Endodermal cell (in vitro differentiated cells): ENCODE measurements around the gene CYYR1. TPM values are rescaled to one million over a fixed set of nuclear protein-coding genes. Genes with fewer than 3 reads are reported as not detected.

Experiments
- DNase-seq: peaks from one replicate; pipeline ENCODE4 v3.0.0-alpha.2; 2017
- H3K27ac ChIP-seq: 2 replicates; pipeline ENCODE4 v1.5.1; 2013; ENCODE audit warnings: mild to moderate bottlenecking, low read depth, low read length, moderate library complexity
- H3K27me3 ChIP-seq: 2 replicates; pipeline ENCODE4 v1.6.1; 2013; ENCODE audit warnings: mild to moderate bottlenecking, low read length, moderate library complexity; ENCODE audit not compliant: insufficient read depth, control insufficient read depth, poor library complexity, severe bottlenecking
- H3K36me3 ChIP-seq: 2 replicates; pipeline ENCODE4 v1.7.0; 2013; ENCODE audit warnings: mild to moderate bottlenecking, low read length, moderate library complexity; ENCODE audit not compliant: control insufficient read depth, insufficient read depth
- H3K4me1 ChIP-seq: one replicate; pipeline ENCODE4 v1.7.0; 2013; ENCODE audit warnings: low read length; ENCODE audit not compliant: control insufficient read depth, insufficient read depth
- H3K4me3 ChIP-seq: 2 replicates; pipeline ENCODE4 v1.5.1; 2013; ENCODE audit warnings: mild to moderate bottlenecking, low read length, moderate library complexity
- H3K9ac ChIP-seq: 2 replicates; pipeline ENCODE4 v1.6.1; 2013; ENCODE audit warnings: mild to moderate bottlenecking, low read length, moderate library complexity; ENCODE audit not compliant: poor library complexity, severe bottlenecking; ENCODE audit errors: extremely low read depth
- H3K9me3 ChIP-seq: 2 replicates; pipeline ENCODE4 v1.6.1; 2013; ENCODE audit warnings: mild to moderate bottlenecking, low read length, moderate library complexity; ENCODE audit not compliant: control insufficient read depth
- H3K27ac Mint-ChIP-seq: 2 replicates; pipeline ENCODE4 v1.8.0; 2020; ENCODE audit warnings: mixed read lengths
- H3K27me3 Mint-ChIP-seq: 2 replicates; pipeline ENCODE4 v1.8.0; 2021; ENCODE audit warnings: mild to moderate bottlenecking, mixed read lengths; ENCODE audit not compliant: insufficient read depth
- H3K36me3 Mint-ChIP-seq: 2 replicates; pipeline ENCODE4 v1.8.0; 2020; ENCODE audit warnings: low read depth, mixed read lengths
- H3K4me1 Mint-ChIP-seq: 2 replicates; pipeline ENCODE4 v1.8.0; 2020; ENCODE audit warnings: mixed read lengths
- H3K4me3 Mint-ChIP-seq: 2 replicates; pipeline ENCODE4 v1.8.0; 2020; ENCODE audit warnings: mild to moderate bottlenecking, moderate library complexity, mixed read lengths
- H3K9me3 Mint-ChIP-seq: 2 replicates; pipeline ENCODE4 v1.8.0; 2020; ENCODE audit warnings: mild to moderate bottlenecking, mixed read lengths
- WGBS, 2 experiments: methylation state at CpG; one replicate each; pipeline versions ENCODE4 v1.1.5 to v1.1.7; 2013; ENCODE audit warnings: missing lambda C conversion rate in 2 of 2, mixed read lengths in 1 of 2; ENCODE audit not compliant: insufficient coverage in 1 of 2, insufficient read length in 1 of 2; 5-methylcytosine and 5-hydroxymethylcytosine counted together
- long read RNA-seq, 4 experiments: library from polyadenylated mRNA in 2 of 4; library from RNA in 1 of 4; library from capped mRNA in 1 of 4; stranded (forward) in 3 of 4; unstranded in 1 of 4; transcript quantifications; one replicate each; pipeline ENCODE4 v2.0.0, GENCODE V29; 2020 to 2021; ENCODE audit warnings: inconsistent platforms in 1 of 4
- polyA plus RNA-seq, 2 experiments: library from polyadenylated mRNA; stranded (reverse); fragments of 50-300 nt; gene quantifications; one replicate each; pipeline ENCODE4 v1.2.3, GENCODE V29; 2013
- total RNA-seq, 2 donors: library from RNA; stranded (reverse); fragmentation: NEBNext Ultra II Directional in 1 of 2; extraction: Animal tissue kit (Norgen Biotek cat#: 25700) in 1 of 2; gene quantifications; 2 replicates in 1 of 2; 3 replicates in 1 of 2; pipeline ENCODE4 v1.2.1, GENCODE V29; 2021
- TF ChIP-seq, protein P1 (sequence below): fragments of 200-600 bp; sonication (generic); conservative IDR thresholded peaks from 2 replicates; pipeline ENCODE4 v1.5.0; 2021; ENCODE audit warnings: antibody characterized with exemption, mild to moderate bottlenecking

The CYYR1 gene
- total RNA-seq: 10 to 100 TPM; 16.8 to 16.9 TPM
- polyA plus RNA-seq (2013, experiment 1 of 2): 28.8 TPM
- polyA plus RNA-seq (2013, experiment 2 of 2): 28.8 TPM
- long read RNA-seq, experiment 1, transcript CYYR1-201 (4 exons, 3,101 nt): major isoform, 10 of 18 reads
- long read RNA-seq, experiment 1, partial matches to known transcripts: 1 of 18 reads
- long read RNA-seq, experiment 1, other reads (novel, unspliced or antisense): 7 of 18 reads
- long read RNA-seq, experiment 2, transcript CYYR1-201 (4 exons, 3,101 nt): major isoform, 35 of 57 reads
- long read RNA-seq, experiment 2, partial matches to known transcripts: 1 of 57 reads
- long read RNA-seq, experiment 2, other reads (novel, unspliced or antisense): 20 of 57 reads
- long read RNA-seq, experiment 3, transcript CYYR1-201 (4 exons, 3,101 nt): major isoform, 110 of 160 reads
- long read RNA-seq, experiment 3, partial matches to known transcripts: 2 of 160 reads
- long read RNA-seq, experiment 3, other reads (novel, unspliced or antisense): 47 of 160 reads
- long read RNA-seq, experiment 4, partial matches to known transcripts: 0 of 5 reads
- long read RNA-seq, experiment 4, other reads (novel, unspliced or antisense): 3 of 5 reads

DNA sequence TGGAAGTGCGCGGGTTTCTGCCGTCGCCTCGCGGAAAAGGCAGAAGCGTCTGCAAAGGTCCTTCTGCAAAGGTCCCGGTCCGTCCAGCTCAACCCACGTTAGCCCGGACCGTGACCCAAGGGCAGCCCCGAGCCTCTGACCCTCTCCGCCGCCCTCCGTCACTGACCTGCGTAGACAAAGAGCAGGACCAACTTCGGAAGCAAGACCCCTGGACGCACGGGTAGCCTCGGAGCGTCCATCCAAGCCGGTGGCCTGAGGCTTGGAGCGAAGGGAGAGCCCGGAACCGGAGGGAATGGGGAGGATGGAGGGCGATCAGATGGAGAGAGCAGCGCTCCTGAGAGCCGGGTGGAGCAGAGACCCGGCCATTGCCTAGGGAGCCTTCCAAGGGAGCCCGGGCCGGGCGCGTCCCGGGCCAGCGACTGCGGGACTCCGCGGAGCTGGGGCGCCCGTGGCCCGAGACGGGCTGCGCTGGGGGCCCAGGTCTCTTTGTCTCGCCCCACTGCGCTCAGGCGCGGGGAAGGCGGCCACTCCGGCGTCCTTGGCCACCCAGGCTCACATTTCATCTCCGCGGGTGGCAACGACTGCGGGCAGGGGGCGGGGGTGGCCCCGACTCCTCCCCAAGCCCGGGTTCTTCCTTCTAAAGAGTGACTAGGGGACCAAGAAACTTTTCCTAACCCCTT lies at the start of gene CYYR1:
CYYR1 (minus strand) TSS at position 585 of the 680 bp plus-strand sequence; CDS start at position 239, 346 bp downstream.
- TF ChIP-seq, protein P1, sequence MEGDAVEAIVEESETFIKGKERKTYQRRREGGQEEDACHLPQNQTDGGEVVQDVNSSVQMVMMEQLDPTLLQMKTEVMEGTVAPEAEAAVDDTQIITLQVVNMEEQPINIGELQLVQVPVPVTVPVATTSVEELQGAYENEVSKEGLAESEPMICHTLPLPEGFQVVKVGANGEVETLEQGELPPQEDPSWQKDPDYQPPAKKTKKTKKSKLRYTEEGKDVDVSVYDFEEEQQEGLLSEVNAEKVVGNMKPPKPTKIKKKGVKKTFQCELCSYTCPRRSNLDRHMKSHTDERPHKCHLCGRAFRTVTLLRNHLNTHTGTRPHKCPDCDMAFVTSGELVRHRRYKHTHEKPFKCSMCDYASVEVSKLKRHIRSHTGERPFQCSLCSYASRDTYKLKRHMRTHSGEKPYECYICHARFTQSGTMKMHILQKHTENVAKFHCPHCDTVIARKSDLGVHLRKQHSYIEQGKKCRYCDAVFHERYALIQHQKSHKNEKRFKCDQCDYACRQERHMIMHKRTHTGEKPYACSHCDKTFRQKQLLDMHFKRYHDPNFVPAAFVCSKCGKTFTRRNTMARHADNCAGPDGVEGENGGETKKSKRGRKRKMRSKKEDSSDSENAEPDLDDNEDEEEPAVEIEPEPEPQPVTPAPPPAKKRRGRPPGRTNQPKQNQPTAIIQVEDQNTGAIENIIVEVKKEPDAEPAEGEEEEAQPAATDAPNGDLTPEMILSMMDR: no peak
- no peaks in the 10 kb centered on the region for H3K36me3 ChIP-seq
- no peaks in the 10 kb centered on the region for H3K27me3 ChIP-seq
- H3K27ac Mint-ChIP-seq: peak within 1 kb of the TSS; percentile 97
- no peaks in the 10 kb centered on the region for H3K4me1 ChIP-seq
- H3K9me3 ChIP-seq: peaks cover 4% of the 10 kb centered on the region
- peaks cover 10% of the 10 kb centered on the region for H3K36me3 Mint-ChIP-seq
- H3K27me3 Mint-ChIP-seq: no peaks in the 10 kb centered on the region
- peak; percentile 92 for DNase-seq
- peaks cover 14% of the 10 kb centered on the region for H3K4me1 Mint-ChIP-seq
- H3K9me3 Mint-ChIP-seq: peaks cover 8% of the 10 kb centered on the region
- peak within 1 kb of the TSS; percentile 79 for H3K4me3 Mint-ChIP-seq
- peak within 1 kb of the TSS; percentile 76 for H3K9ac ChIP-seq
- H3K27ac ChIP-seq: peak within 1 kb of the TSS; percentile 84
- peak within 1 kb of the TSS; percentile 91 for H3K4me3 ChIP-seq
- WGBS, 2 experiments: 0% methylated on average over 19 to 58 of the region's 58 CpGs

GRCh38 chr21:26617176-26617575 lies 44.1 kb upstream of the CYYR1 start:
- H3K9ac ChIP-seq: no peak overlapping the region
- H3K4me1 ChIP-seq: no peaks in the 10 kb centered on the region
- no peaks in the 10 kb centered on the region for H3K9me3 Mint-ChIP-seq
- WGBS, 2 experiments: 17% methylated on average over 1 of the region's 1 CpG; no CpG with 5 or more reads in 1 of the 2 experiments
- H3K27ac ChIP-seq: no peak overlapping the region
- H3K27me3 Mint-ChIP-seq: peaks cover 1% of the 10 kb centered on the region
- no peaks in the 10 kb centered on the region for H3K27me3 ChIP-seq
- no peak overlapping the region for H3K27ac Mint-ChIP-seq
- DNase-seq: no peak
- no peaks in the 10 kb centered on the region for H3K9me3 ChIP-seq
- no peaks in the 10 kb centered on the region for H3K4me1 Mint-ChIP-seq
- H3K36me3 ChIP-seq: no peaks in the 10 kb centered on the region
- no peak overlapping the region for H3K4me3 ChIP-seq
- no peak overlapping the region for H3K4me3 Mint-ChIP-seq
- H3K36me3 Mint-ChIP-seq: no peaks in the 10 kb centered on the region
- TF ChIP-seq, protein P1: no peak

DNA sequence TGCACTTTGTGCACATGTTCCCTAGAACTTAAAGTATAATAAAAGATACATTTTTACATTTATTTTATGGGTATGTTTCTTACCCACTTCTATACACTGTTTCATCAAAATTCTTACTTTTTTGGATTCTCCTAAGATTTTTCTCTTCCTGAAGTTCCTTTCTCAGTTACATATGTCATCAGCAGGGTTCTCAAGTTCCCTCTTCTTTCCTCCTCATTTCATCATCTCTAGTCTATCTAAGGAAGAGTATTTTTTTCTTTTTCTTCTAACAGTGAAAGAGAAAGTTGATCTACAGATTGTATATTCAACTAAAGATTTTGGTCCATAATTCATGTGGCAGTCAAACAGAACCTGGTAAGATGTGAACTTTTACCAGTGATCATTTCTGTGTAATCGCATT lies 41.2 kb upstream of the CYYR1 start:
- TF ChIP-seq, protein P1: no peak
- H3K36me3 ChIP-seq: no peaks in the 10 kb centered on the region
- peaks cover 1% of the 10 kb centered on the region for H3K27me3 Mint-ChIP-seq
- no peak overlapping the region for H3K4me3 Mint-ChIP-seq
- no peak overlapping the region for H3K27ac Mint-ChIP-seq
- H3K9me3 Mint-ChIP-seq: no peaks in the 10 kb centered on the region
- H3K9me3 ChIP-seq: peaks cover 8% of the 10 kb centered on the region
- H3K27ac ChIP-seq: no peak overlapping the region
- H3K27me3 ChIP-seq: no peaks in the 10 kb centered on the region
- no peak overlapping the region for H3K9ac ChIP-seq
- H3K4me1 ChIP-seq: no peaks in the 10 kb centered on the region
- no peak overlapping the region for H3K4me3 ChIP-seq
- H3K36me3 Mint-ChIP-seq: no peaks in the 10 kb centered on the region
- 100% methylated on average over 1 of the region's 1 CpG for WGBS, 2 experiments
- DNase-seq: no peak
- no peaks in the 10 kb centered on the region for H3K4me1 Mint-ChIP-seq
